WTC11 (cell line): ENCODE measurements around the gene BCL7A. TPM values are rescaled to one million over a fixed set of nuclear protein-coding genes. Genes with fewer than 3 reads are reported as not detected.
"Not testable (repeated sequence)": the region's sequence is repeated elsewhere in the genome, so short reads cannot be mapped to it uniquely, and the experiment has no call there.

Experiments used
- ATAC-seq: fragments of 200-7000 bp; cut with Tn5 transposase; 2 replicates; pipeline ENCODE4 v1.10.0; 2021; ENCODE audit warnings: mild to moderate bottlenecking, moderate library complexity
- CTCF ChIA-PET: fragments of 300-600 bp; sonication (Branson Sonifier 250); formaldehyde crosslinking; loops from one replicate; lab custom pipeline; 2021; ENCODE audit warnings: antibody characterized with exemption; lab: Charles Lee
- POLR2A ChIA-PET: fragments of 350-600 bp; sonication (Branson Sonifier 250); formaldehyde crosslinking; loops from one replicate; lab custom pipeline; 2021; ENCODE audit warnings: antibody characterized with exemption; lab: Charles Lee
- DNase-seq: peaks from one replicate; pipeline ENCODE4 v3.0.0; 2021; ENCODE audit warnings: low spot score
- H3K27ac Mint-ChIP-seq: 2 replicates; pipeline ENCODE4 v1.8.0; 2021; ENCODE audit warnings: mixed read lengths
- H3K27me3 Mint-ChIP-seq: 2 replicates; pipeline ENCODE4 v1.8.0; 2021; ENCODE audit warnings: low read depth, mild to moderate bottlenecking, moderate library complexity, mixed read lengths
- H3K36me3 Mint-ChIP-seq: 2 replicates; pipeline ENCODE4 v1.8.0; 2021; ENCODE audit warnings: mixed read lengths
- H3K4me1 Mint-ChIP-seq: 2 replicates; pipeline ENCODE4 v1.8.0; 2022; ENCODE audit warnings: mixed read lengths
- H3K4me3 Mint-ChIP-seq: 2 replicates; pipeline ENCODE4 v1.8.0; 2021; ENCODE audit warnings: mild to moderate bottlenecking, moderate library complexity, mixed read lengths
- H3K9me3 Mint-ChIP-seq: 2 replicates; pipeline ENCODE4 v1.8.0; 2021; ENCODE audit warnings: mixed read lengths
- E2F1 ChIP-seq: sonication (generic); formaldehyde crosslinking; IDR thresholded peaks from 2 replicates; pipeline ENCODE4 v1.8.0; 2022; ENCODE audit warnings: mild to moderate bottlenecking, missing genetic modification reagents
- E2F5 ChIP-seq: sonication (generic); formaldehyde crosslinking; IDR thresholded peaks from 2 replicates; pipeline ENCODE4 v1.8.1; 2022; ENCODE audit warnings: mild to moderate bottlenecking, moderate library complexity, missing genetic modification reagents
- FOXJ3 ChIP-seq: sonication (generic); formaldehyde crosslinking; IDR thresholded peaks from 2 replicates; pipeline ENCODE4 v1.9.0; 2021; ENCODE audit warnings: missing genetic modification reagents, mild to moderate bottlenecking, borderline replicate concordance
- HMGA2 ChIP-seq: fragments of 250-450 bp; sonication (Bioruptor Pico); IDR thresholded peaks from 2 replicates; pipeline ENCODE4 v1.4.0; 2021; ENCODE audit warnings: mild to moderate bottlenecking, moderate library complexity
- HMGXB4 ChIP-seq: sonication (generic); formaldehyde crosslinking; IDR thresholded peaks from 2 replicates; pipeline ENCODE4 v1.8.1; 2023; ENCODE audit warnings: mild to moderate bottlenecking, moderate library complexity, missing genetic modification reagents
- KAT7 ChIP-seq: sonication (generic); formaldehyde crosslinking; IDR thresholded peaks from 2 replicates; pipeline ENCODE4 v1.8.1; 2023; ENCODE audit warnings: missing genetic modification reagents, mild to moderate bottlenecking, borderline replicate concordance
- MLX ChIP-seq: sonication (generic); formaldehyde crosslinking; IDR thresholded peaks from 2 replicates; pipeline ENCODE4 v1.8.1; 2023; ENCODE audit warnings: mild to moderate bottlenecking, missing genetic modification reagents, moderate library complexity
- RORB ChIP-seq: fragments of 250-450 bp; sonication (Bioruptor Pico); IDR thresholded peaks from 2 replicates; pipeline ENCODE4 v1.9.0; 2021; ENCODE audit warnings: mild to moderate bottlenecking
- USF1 ChIP-seq: sonication (generic); formaldehyde crosslinking; IDR thresholded peaks from 2 replicates; pipeline ENCODE4 v1.8.0; 2022; ENCODE audit warnings: mild to moderate bottlenecking, missing genetic modification reagents
- USF2 ChIP-seq: sonication (generic); formaldehyde crosslinking; IDR thresholded peaks from 2 replicates; pipeline ENCODE4 v1.8.1; 2023; ENCODE audit warnings: mild to moderate bottlenecking, missing genetic modification reagents, moderate library complexity
- ZMAT4 ChIP-seq: fragments of 250-450 bp; sonication (Bioruptor Pico); IDR thresholded peaks from 2 replicates; pipeline ENCODE4 v1.9.0; 2021; ENCODE audit warnings: mild to moderate bottlenecking
- ZNF121 ChIP-seq: sonication (generic); formaldehyde crosslinking; IDR thresholded peaks from 2 replicates; pipeline ENCODE4 v1.8.0; 2023; ENCODE audit warnings: missing genetic modification reagents
- ZNF138 ChIP-seq: sonication (generic); formaldehyde crosslinking; conservative IDR thresholded peaks from 2 replicates; pipeline ENCODE4 v1.8.1; 2022; ENCODE audit warnings: mild to moderate bottlenecking, moderate library complexity, missing genetic modification reagents
- ZNF281 ChIP-seq: sonication (generic); formaldehyde crosslinking; IDR thresholded peaks from 2 replicates; pipeline ENCODE4 v1.8.0; 2023; ENCODE audit warnings: mild to moderate bottlenecking, missing genetic modification reagents
- total RNA-seq: library from RNA; stranded (reverse); gene quantifications from 3 replicates; pipeline ENCODE4 v1.2.3, GENCODE V29; 2021

BCL7A gene
- total RNA-seq, 1 experiment from 2014 or later, result 19.7 TPM

GRCh38 chr12:121986489-121987245 lies 35.0 kb upstream of the BCL7A start (continued):
- TF ChIP-seq KAT7 (CRISPR knock-in tag) (no peak), E2F1 (CRISPR knock-in tag) (no peak), HMGXB4 (CRISPR knock-in tag) (no peak), MLX (CRISPR knock-in tag) (no peak), ZNF121 (CRISPR knock-in tag) (no peak), ZNF281 (no peak), ZMAT4 (CRISPR knock-in tag) (no peak), USF1 (no peak), HMGA2 (CRISPR knock-in tag) (no peak), RORB (CRISPR knock-in tag) (no peak), FOXJ3 (CRISPR knock-in tag) (no peak), E2F5 (CRISPR knock-in tag) (no peak), ZNF138 (CRISPR knock-in tag) (no peak), USF2 (CRISPR knock-in tag) (no peak)

- ATAC-seq, H3K4me3 Mint-ChIP-seq, H3K27ac Mint-ChIP-seq, DNase-seq, H3K36me3 Mint-ChIP-seq, H3K4me1 Mint-ChIP-seq, H3K27me3 Mint-ChIP-seq, POLR2A ChIA-PET, H3K9me3 Mint-ChIP-seq, CTCF ChIA-PET: not testable (repeated sequence)
These were observed 33.2 kb upstream of the BCL7A start for GRCh38 chr12:121988519-121988918.
